NCI-H774 (cell line): ENCODE measurements around the gene ZSCAN20.

Experiments
- DNase-seq: peaks from one replicate; lab custom pipeline; 2025; lab: John Stamatoyannopoulos, UW

Gene ZSCAN20

GRCh38 chr1:33443705-33444180 lies 28.7 kb upstream of the ZSCAN20 start:
- DNase-seq: no peak

- no peak for DNase-seq
These were observed 27.3 kb upstream of the ZSCAN20 start for GRCh38 chr1:33445108-33445507.

- no peak for DNase-seq
These were observed 25.9 kb upstream of the ZSCAN20 start for GRCh38 chr1:33446590-33446989.

- peak; percentile 51 for DNase-seq
These were observed 17.7 kb upstream of the ZSCAN20 start for GRCh38 chr1:33454646-33455282.

GRCh38 chr1:33455539-33456501 lies 16.6 kb upstream of the ZSCAN20 start:
- DNase-seq: peak; percentile 82

- no peak for DNase-seq
These were observed 16.0 kb upstream of the ZSCAN20 start for GRCh38 chr1:33456502-33456886.

GRCh38 chr1:33459691-33460090 lies 12.8 kb upstream of the ZSCAN20 start:
- DNase-seq: no peak

- no peak for DNase-seq
These were observed 12.3 kb upstream of the ZSCAN20 start for GRCh38 chr1:33460144-33460543.

- no peak for DNase-seq
These were observed 11.4 kb upstream of the ZSCAN20 start for GRCh38 chr1:33460947-33461629.

GRCh38 chr1:33462405-33463164 lies 9.9 kb upstream of the ZSCAN20 start:
- no peak for DNase-seq

- DNase-seq: no peak
These were observed 7.9 kb upstream of the ZSCAN20 start for GRCh38 chr1:33464552-33464951.

GRCh38 chr1:33465316-33465715 lies 7.1 kb upstream of the ZSCAN20 start:
- DNase-seq: no peak

GRCh38 chr1:33466159-33466558 lies 6.3 kb upstream of the ZSCAN20 start:
- DNase-seq: no peak

- no peak for DNase-seq
These were observed 4.4 kb upstream of the ZSCAN20 start for GRCh38 chr1:33468011-33468410.

GRCh38 chr1:33468531-33468930 lies 3.9 kb upstream of the ZSCAN20 start:
- no peak for DNase-seq

- no peak for DNase-seq
These were observed 3.5 kb upstream of the ZSCAN20 start for GRCh38 chr1:33468967-33469366.

GRCh38 chr1:33469691-33470090 lies 2.8 kb upstream of the ZSCAN20 start:
- DNase-seq: no peak

GRCh38 chr1:33470495-33471012 lies 1.9 kb upstream of the ZSCAN20 start:
- DNase-seq: peak; percentile 95

- no peak for DNase-seq
These were observed 1.0 kb upstream of the ZSCAN20 start for GRCh38 chr1:33471416-33471815.

- DNase-seq: no peak
These were observed 1.5 kb downstream of the ZSCAN20 start for GRCh38 chr1:33473900-33474299.

GRCh38 chr1:33477451-33477850 lies 5.0 kb downstream of the ZSCAN20 start:
- DNase-seq: no peak

- DNase-seq: no peak
These were observed 10.0 kb downstream of the ZSCAN20 start for GRCh38 chr1:33482412-33482811.
